ENCODE measurements around the gene ENTR1. TPM values are rescaled to one million over a fixed set of nuclear protein-coding genes. Genes with fewer than 3 reads are reported as not detected.

Gene ENTR1
- total and polyA plus RNA-seq, 2 of the 13 experiments (the other 11 are each of a cell fraction or from before 2014, with no cell fraction given), result 70.1 to 76.4 TPM

- TF ChIP-seq SNAPC4 (CRISPR knock-in tag; IDR thresholded peaks at IDR 0.05) (no peak), JUNB (CRISPR knock-in tag; IDR thresholded peaks at IDR 0.05; ENCODE audit: borderline replicate concordance) (no peak), ZNF12 (CRISPR knock-in tag; IDR thresholded peaks at IDR 0.05) (no peak), ZSCAN29 (CRISPR knock-in tag; conservative IDR thresholded peaks at IDR 0.05) (no peak), PHF20 (CRISPR knock-in tag; IDR thresholded peaks at IDR 0.05) (no peak), REXO4 (CRISPR knock-in tag; IDR thresholded peaks at IDR 0.05; ENCODE audit: borderline replicate concordance) (no peak), SIX1 (CRISPR knock-in tag; IDR thresholded peaks at IDR 0.05; ENCODE audit: borderline replicate concordance) (no peak), GMEB1 (CRISPR knock-in tag; IDR thresholded peaks at IDR 0.05; ENCODE audit: borderline replicate concordance) (no peak), MEIS2 (CRISPR knock-in tag; IDR thresholded peaks at IDR 0.05) (no peak), ZNF574 (CRISPR knock-in tag; IDR thresholded peaks at IDR 0.05) (peak; percentile 80; the same call in 1 of the 2 replicates), PHF5A (CRISPR knock-in tag; IDR thresholded peaks at IDR 0.05; ENCODE audit: low read depth, unreplicated experiment) (peak; percentile 18), THAP8 (CRISPR knock-in tag; IDR thresholded peaks at IDR 0.05; ENCODE audit: borderline replicate concordance) (no peak), ZNF280D (CRISPR knock-in tag; IDR thresholded peaks at IDR 0.05) (no peak), ZFP1 (CRISPR knock-in tag; IDR thresholded peaks at IDR 0.05) (no peak), MTF1 (CRISPR knock-in tag; IDR thresholded peaks at IDR 0.05) (no peak), ADNP (CRISPR knock-in tag; IDR thresholded peaks at IDR 0.05) (no peak), ZNF792 (CRISPR knock-in tag; IDR thresholded peaks at IDR 0.05) (no peak)
These were observed 31.3 kb upstream of the ENTR1 start (continued) for GRCh38 chr9:136441681-136442245.

Measured in HepG2 (cell line).